ENCODE results near the gene CHPF2.

CHPF2 gene

GRCh38 chr7:151205730-151206129, 26.6 kb upstream of the CHPF2 start:
- DNase-seq = no peak

- DNase-seq = no peak
Measured at GRCh38 chr7:151206914-151207313, 25.4 kb upstream of the CHPF2 start.

- DNase-seq = no peak
Measured at GRCh38 chr7:151207315-151207714, 25.0 kb upstream of the CHPF2 start.

- no peak for DNase-seq
Measured at GRCh38 chr7:151207804-151208203, 24.5 kb upstream of the CHPF2 start.

- DNase-seq = no peak
Measured at GRCh38 chr7:151208253-151208862, 23.9 kb upstream of the CHPF2 start.

GRCh38 chr7:151209588-151209987, 22.7 kb upstream of the CHPF2 start:
- DNase-seq = no peak

- DNase-seq = no peak
Measured at GRCh38 chr7:151210087-151210854, 22.0 kb upstream of the CHPF2 start, which contains the start of gene H2BK1. TSS of gene H2BK1 (minus strand) at chr7:151210488. CDS start at chr7:151210318, 170 bp downstream.

- DNase-seq = no peak
Measured at GRCh38 chr7:151211155-151211772, 21.0 kb upstream of the CHPF2 start.

- DNase-seq = no peak
Measured at GRCh38 chr7:151212626-151213025, 19.7 kb upstream of the CHPF2 start.

- DNase-seq = no peak
Measured at GRCh38 chr7:151213826-151214225, 18.5 kb upstream of the CHPF2 start.

- DNase-seq = no peak
Measured at GRCh38 chr7:151215396-151215795, 16.9 kb upstream of the CHPF2 start.

GRCh38 chr7:151218170-151218569, 14.1 kb upstream of the CHPF2 start:
- DNase-seq = no peak

- no peak for DNase-seq
Measured at GRCh38 chr7:151223728-151224127, 8.6 kb upstream of the CHPF2 start.

GRCh38 chr7:151225948-151226510, 6.3 kb upstream of the CHPF2 start:
- DNase-seq = no peak

GRCh38 chr7:151226560-151226874, 5.8 kb upstream of the CHPF2 start:
- no peak for DNase-seq

GRCh38 chr7:151226875-151227782, 5.2 kb upstream of the CHPF2 start, which contains the start of gene ABCF2:
TSS of gene ABCF2 (minus strand) at chr7:151227205. CDS start at chr7:151226458, 747 bp downstream.
- peak; percentile 86 for DNase-seq

GRCh38 chr7:151228024-151228866, 4.0 kb upstream of the CHPF2 start:
- DNase-seq = no peak

GRCh38 chr7:151229249-151229648, 3.0 kb upstream of the CHPF2 start:
- DNase-seq = no peak

GRCh38 chr7:151231080-151231479, 1.2 kb upstream of the CHPF2 start:
- DNase-seq = no peak

GRCh38 chr7:151232917-151233701, 826 bp downstream of the CHPF2 start:
- DNase-seq = no peak

GRCh38 chr7:151233804-151234203, 1.5 kb downstream of the CHPF2 start:
- no peak for DNase-seq
